Subcutaneous adipose tissue (tissue), 4 donors: ENCODE data around the gene EDNRB. TPM values are rescaled to one million over a fixed set of nuclear protein-coding genes. Genes with fewer than 3 reads are reported as not detected.

ENCODE experiments used
- CTCF ChIP-seq: fragments of 450-650 bp; IDR thresholded peaks from one replicate; pipeline ENCODE4 v1.5.1; 2016; ENCODE audit warnings: low read depth, mild to moderate bottlenecking, control low read depth, antibody characterized with exemption, moderate library complexity
- total RNA-seq, 4 donors: library from RNA; depleted of rRNA; stranded (reverse); fragments of >200 nt; gene quantifications; one replicate each; pipeline ENCODE4 v1.1.0, GENCODE V29; 2016

The EDNRB gene
- total RNA-seq, 4 donors from 2014 or later = 99.8 to 163 (median 103) TPM

GRCh38 chr13:77909827-77910226 lies 8.8 kb downstream of the EDNRB start:
- TF ChIP-seq CTCF = no peak

GRCh38 chr13:77908531-77908930 lies 10.1 kb downstream of the EDNRB start:
- no peak for TF ChIP-seq CTCF

GRCh38 chr13:77907666-77908341 lies 10.8 kb downstream of the EDNRB start:
- TF ChIP-seq CTCF = no peak

GRCh38 chr13:77904031-77904430 lies 14.6 kb downstream of the EDNRB start:
- TF ChIP-seq CTCF = no peak

- no peak for TF ChIP-seq CTCF
Observed at GRCh38 chr13:77903435-77903834, 15.2 kb downstream of the EDNRB start.

- TF ChIP-seq CTCF = no peak
Observed at GRCh38 chr13:77902319-77902963, 16.2 kb downstream of the EDNRB start.

- TF ChIP-seq CTCF = no peak
Observed at GRCh38 chr13:77898097-77898496, 20.5 kb downstream of the EDNRB start.
